DOHH2 (cell line): ENCODE data around the gene TNNT2.

ENCODE experiments used
- EZH2phosphoT487 ChIP-seq: fragments of 200-600 bp; sonication (generic); IDR thresholded peaks from 2 replicates; pipeline ENCODE4 v1.6.1; 2017; ENCODE audit warnings: borderline replicate concordance, mild to moderate bottlenecking, antibody characterized with exemption, low read length, moderate library complexity, mixed read lengths
- TF ChIP-seq, protein P1 (sequence below): fragments of 200-600 bp; sonication (generic); IDR thresholded peaks from one replicate; pipeline ENCODE4 v1.5.1; 2014; ENCODE audit warnings: antibody characterized with exemption, mild to moderate bottlenecking, low read depth, low read length; ENCODE audit not compliant: poor library complexity, severe bottlenecking

DNA sequence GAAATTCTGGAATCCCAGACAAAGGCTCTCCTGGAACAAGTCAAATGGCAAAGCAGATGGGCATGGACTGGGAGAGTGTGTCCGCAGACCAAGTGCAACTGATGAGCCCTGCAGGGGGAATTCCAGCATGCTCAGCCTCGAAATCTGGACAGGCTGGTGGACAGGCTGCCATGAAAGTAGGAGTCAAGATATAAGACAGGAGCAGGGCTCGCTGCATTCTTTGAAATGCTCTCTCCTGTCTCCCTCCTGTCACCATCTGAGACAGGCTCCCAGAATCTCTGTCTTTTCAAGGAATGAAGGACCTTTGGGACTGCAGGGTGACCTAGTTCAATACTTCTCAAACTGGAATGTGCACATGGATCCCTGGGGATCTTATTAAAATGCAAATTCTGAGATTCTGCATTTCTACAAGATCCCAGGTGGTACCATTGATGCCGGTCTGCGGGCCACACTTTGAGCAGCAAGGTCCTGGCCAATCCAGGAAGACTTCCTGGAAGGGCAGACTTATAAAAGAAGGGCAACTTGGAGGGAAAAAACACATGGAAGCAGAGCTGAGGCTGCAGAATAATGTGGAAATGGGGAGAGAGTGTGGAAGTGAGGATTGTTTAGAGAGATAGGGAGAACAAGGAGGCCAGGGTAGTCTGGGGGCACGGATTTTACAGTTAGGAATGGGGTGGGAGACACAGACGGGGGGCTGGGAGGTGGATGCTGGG is 29.8 kb downstream of the TNNT2 start:
- TF ChIP-seq, protein P1, sequence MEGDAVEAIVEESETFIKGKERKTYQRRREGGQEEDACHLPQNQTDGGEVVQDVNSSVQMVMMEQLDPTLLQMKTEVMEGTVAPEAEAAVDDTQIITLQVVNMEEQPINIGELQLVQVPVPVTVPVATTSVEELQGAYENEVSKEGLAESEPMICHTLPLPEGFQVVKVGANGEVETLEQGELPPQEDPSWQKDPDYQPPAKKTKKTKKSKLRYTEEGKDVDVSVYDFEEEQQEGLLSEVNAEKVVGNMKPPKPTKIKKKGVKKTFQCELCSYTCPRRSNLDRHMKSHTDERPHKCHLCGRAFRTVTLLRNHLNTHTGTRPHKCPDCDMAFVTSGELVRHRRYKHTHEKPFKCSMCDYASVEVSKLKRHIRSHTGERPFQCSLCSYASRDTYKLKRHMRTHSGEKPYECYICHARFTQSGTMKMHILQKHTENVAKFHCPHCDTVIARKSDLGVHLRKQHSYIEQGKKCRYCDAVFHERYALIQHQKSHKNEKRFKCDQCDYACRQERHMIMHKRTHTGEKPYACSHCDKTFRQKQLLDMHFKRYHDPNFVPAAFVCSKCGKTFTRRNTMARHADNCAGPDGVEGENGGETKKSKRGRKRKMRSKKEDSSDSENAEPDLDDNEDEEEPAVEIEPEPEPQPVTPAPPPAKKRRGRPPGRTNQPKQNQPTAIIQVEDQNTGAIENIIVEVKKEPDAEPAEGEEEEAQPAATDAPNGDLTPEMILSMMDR: no peak
- no peak for TF ChIP-seq EZH2phosphoT487
